HEK293T (cell line): ENCODE data around the gene GXYLT2.

Experiments used
- CTCF ChIA-PET: fragments of 350-600 bp; formaldehyde crosslinking; extraction: SDS; loops from one replicate; lab custom pipeline; 2021; ENCODE audit warnings: antibody characterized with exemption, inconsistent platforms; lab: Yijun Ruan, JAX
- POLR2A ChIA-PET: fragments of 350-600 bp; formaldehyde crosslinking; extraction: SDS; loops from one replicate; lab custom pipeline; 2020; ENCODE audit warnings: antibody characterized with exemption, inconsistent platforms; lab: Yijun Ruan, JAX
- DNase-seq: peaks from one replicate; pipeline ENCODE4 v3.0.0; 2012; ENCODE audit warnings: mixed read lengths; ENCODE audit errors: extremely low spot score
- ARNT ChIP-seq: fragments of 450-650 bp; IDR thresholded peaks from 2 replicates; pipeline ENCODE4 v1.6.1; 2017; ENCODE audit warnings: mild to moderate bottlenecking
- BHLHE40 ChIP-seq: fragments of 450-650 bp; IDR thresholded peaks from 2 replicates; pipeline ENCODE4 v1.6.1; 2016; ENCODE audit warnings: mild to moderate bottlenecking, moderate library complexity, borderline replicate concordance
- CTBP1 ChIP-seq: fragments of 450-650 bp; IDR thresholded peaks from 2 replicates; pipeline ENCODE4 v1.6.1; 2016; ENCODE audit warnings: borderline replicate concordance
- ELF4 ChIP-seq: fragments of 450-650 bp; IDR thresholded peaks from 2 replicates; pipeline ENCODE4 v1.6.1; 2017; ENCODE audit warnings: antibody characterized with exemption
- FOXA1 ChIP-seq: fragments of 450-650 bp; IDR thresholded peaks from 2 replicates; pipeline ENCODE4 v1.6.1; 2016; ENCODE audit warnings: mild to moderate bottlenecking
- FOXK2 ChIP-seq: fragments of 450-650 bp; IDR thresholded peaks from 2 replicates; pipeline ENCODE4 v1.6.1; 2016; ENCODE audit warnings: mild to moderate bottlenecking
- FOXM1 ChIP-seq: fragments of 450-650 bp; IDR thresholded peaks from 2 replicates; pipeline ENCODE4 v1.6.1; 2017; ENCODE audit warnings: mild to moderate bottlenecking, borderline replicate concordance
- HDGF ChIP-seq: fragments of 450-650 bp; IDR thresholded peaks from 2 replicates; pipeline ENCODE4 v1.6.1; 2017; ENCODE audit warnings: antibody characterized with exemption, borderline replicate concordance
- L3MBTL2 ChIP-seq: fragments of 450-650 bp; conservative IDR thresholded peaks from 2 replicates; pipeline ENCODE4 v1.6.1; 2016; ENCODE audit warnings: mild to moderate bottlenecking
- LEF1 ChIP-seq: fragments of 450-650 bp; IDR thresholded peaks from 2 replicates; pipeline ENCODE4 v1.6.1; 2017; ENCODE audit warnings: mild to moderate bottlenecking, borderline replicate concordance
- NFRKB ChIP-seq: fragments of 450-650 bp; IDR thresholded peaks from 2 replicates; pipeline ENCODE4 v1.6.1; 2016; ENCODE audit warnings: mild to moderate bottlenecking, moderate library complexity
- SP1 ChIP-seq: fragments of 450-650 bp; IDR thresholded peaks from 2 replicates; pipeline ENCODE4 v1.6.1; 2017
- SUZ12 ChIP-seq: fragments of 450-650 bp; IDR thresholded peaks from 2 replicates; pipeline ENCODE4 v1.6.1; 2016; ENCODE audit warnings: mild to moderate bottlenecking
- TARDBP ChIP-seq: fragments of 450-650 bp; IDR thresholded peaks from 2 replicates; pipeline ENCODE4 v1.6.1; 2016
- ZNF384 ChIP-seq: fragments of 450-650 bp; IDR thresholded peaks from 2 replicates; pipeline ENCODE4 v1.6.1; 2016
- TF ChIP-seq, protein P1 (sequence below): fragments of 450-650 bp; IDR thresholded peaks from 2 replicates; pipeline ENCODE4 v1.6.1; 2016

The GXYLT2 gene, protein sequence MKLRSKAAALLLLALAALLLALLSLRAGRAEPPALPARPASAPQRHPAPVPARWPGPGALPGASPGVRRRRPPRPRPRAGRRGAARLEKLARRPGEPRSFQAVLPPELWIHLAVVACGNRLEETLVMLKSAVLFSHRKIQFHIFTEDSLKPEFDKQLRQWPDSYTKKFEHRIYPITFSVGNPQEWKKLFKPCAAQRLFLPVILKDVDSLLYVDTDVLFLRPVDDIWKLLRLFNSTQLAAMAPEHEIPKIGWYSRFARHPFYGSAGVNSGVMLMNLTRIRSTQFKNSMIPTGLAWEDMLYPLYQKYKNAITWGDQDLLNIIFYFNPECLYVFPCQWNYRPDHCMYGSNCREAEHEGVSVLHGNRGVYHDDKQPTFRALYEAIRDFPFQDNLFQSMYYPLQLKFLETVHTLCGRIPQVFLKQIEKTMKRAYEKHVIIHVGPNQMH

DNA sequence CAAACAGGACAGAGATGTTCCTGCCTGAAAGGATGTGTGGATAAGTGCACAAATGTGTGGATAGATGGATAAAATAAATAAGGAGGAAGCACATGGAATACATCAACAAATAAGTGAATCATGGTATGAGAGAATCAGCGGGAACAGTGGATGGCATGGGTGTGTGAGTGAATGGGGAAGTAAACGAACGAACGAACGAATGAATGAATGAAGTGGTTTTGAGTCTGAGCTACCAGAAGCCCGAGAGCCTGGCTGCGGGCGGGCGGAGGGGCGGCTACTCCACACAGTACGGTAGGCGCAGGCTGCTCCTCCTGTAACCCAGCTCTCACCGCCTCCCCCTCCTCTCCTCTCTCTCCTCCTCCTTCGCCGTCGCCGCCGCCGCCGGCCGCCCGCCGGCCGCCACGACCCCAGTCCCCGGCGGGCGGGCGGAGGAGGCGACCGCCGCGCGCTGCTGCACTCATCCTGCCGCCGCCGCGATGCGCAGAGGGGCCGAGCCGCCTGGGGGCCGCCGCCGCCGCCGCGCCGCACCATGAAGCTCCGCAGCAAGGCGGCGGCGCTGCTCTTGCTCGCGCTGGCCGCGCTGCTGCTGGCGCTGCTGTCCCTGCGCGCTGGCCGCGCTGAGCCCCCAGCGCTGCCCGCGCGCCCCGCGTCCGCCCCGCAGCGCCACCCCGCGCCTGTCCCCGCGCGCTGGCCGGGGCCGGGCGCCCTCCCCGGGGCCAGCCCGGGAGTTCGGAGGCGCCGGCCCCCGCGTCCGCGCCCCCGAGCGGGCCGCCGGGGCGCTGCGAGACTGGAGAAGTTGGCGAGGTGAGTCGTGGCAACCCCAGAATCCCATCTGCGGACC is at the start of gene GXYLT2:
TSS of gene GXYLT2 (plus strand) at position 342 of the 841 bp plus-strand sequence. CDS start at position 530, 188 bp downstream.
- POLR2A ChIA-PET = interaction anchor here (0.8 to 1.0 kb wide), 5 partner anchors 10 to 349 kb away, joined by 3 to 4 read pairs (median 3); no protein-coding TSS in a partner anchor
- peak; percentile 76 for DNase-seq
- TF ChIP-seq ARNT = 0 out of 2 replicates have a peak, but pooled peaks have one; percentile 21
- 0 out of 2 replicates have a peak, but pooled peaks have one; percentile 50 for TF ChIP-seq FOXM1
- TF ChIP-seq TARDBP = no peak
- no peak for TF ChIP-seq SUZ12
- TF ChIP-seq L3MBTL2 = peak; percentile 45

DNA sequence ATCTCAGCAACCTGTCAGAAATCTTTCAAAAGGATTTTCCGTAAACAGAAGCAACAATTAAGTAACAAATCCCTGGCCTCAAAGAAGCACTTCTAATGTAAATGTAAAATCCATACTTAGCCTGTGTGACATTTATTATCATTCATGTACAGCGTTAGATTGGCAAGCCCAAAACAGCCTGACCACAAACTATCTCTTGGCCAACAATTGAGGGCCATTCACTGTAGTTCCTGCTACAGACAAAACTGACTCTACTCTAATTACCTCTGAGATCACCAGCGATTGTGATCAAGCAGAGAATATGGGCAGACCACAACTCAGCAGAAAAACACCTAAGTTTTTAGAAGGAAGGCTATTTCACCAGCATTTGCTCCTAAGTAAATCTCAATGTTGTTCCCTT is 48.8 kb upstream of the GXYLT2 start:
- ChIA-PET POLR2A (no interaction called here), CTCF (no interaction called here)
- no peak for TF ChIP-seq BHLHE40
- TF ChIP-seq FOXK2 = no peak
- no peak for DNase-seq

More for the DNA sequence above, at the start of gene GXYLT2:
- CTCF ChIA-PET = interaction anchor here (0.6 to 1.8 kb wide), 4 partner anchors 37 to 225 kb away, joined by 3 to 5 read pairs (median 3); no protein-coding TSS in a partner anchor

DNA sequence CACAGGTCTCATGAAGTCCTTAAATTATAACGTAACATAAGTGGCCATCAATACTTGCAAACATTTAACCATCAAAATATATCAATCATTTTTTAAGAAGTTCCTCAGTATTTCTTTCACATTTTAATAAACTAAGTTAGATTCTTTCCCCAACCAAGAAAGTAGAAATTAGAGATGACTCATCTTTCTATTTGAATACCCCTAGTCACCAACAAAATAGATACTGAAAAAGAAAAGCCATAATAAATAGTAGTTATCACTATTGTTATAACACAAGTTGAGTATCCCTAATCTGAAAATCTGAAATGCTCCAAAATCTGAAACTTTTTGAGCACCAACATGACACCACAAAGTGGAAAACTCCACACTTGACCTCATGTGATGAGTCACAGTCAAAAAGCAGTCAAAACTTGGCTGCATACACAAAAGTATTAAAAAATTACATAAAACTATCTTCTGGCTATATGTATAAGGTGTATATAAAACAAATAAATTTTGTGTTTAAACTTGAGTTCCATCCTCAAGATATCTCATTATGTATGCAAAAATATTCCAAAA is 43.3 kb upstream of the GXYLT2 start:
- TF ChIP-seq NFRKB (no peak), SP1 (no peak), LEF1 (no peak), FOXK2 (no peak), ELF4 (no peak), ARNT (no peak), TARDBP (no peak), SUZ12 (no peak), L3MBTL2 (no peak), BHLHE40 (no peak), FOXA1 (no peak), FOXM1 (no peak), CTBP1 (no peak)
- CTCF ChIA-PET = no interaction called here
- POLR2A ChIA-PET = no interaction called here
- DNase-seq = no peak

DNA sequence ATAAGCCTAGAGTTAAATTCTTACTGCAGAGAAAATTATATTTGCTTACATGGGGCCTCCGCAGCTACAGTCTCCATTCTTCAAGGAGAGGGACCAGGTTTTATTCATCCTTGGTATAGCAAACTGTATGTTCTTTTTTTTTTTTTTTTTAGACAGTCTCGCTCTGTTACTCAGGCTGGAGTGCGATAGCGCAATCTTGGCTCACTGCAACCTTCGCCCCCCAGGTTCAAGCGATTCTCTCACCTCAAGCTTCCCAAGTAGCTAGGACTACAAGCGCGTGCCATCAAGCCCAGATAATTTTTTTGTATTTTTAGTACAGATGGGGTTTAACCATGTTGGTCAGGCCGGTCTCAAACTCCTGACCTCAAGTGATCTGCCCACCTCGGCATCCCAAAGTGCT is 41.7 kb upstream of the GXYLT2 start:
- no peak for TF ChIP-seq SP1
- no peak for TF ChIP-seq SUZ12
- TF ChIP-seq ZNF384 = no peak
- TF ChIP-seq HDGF = no peak
- TF ChIP-seq FOXA1 = no peak
- no peak for TF ChIP-seq TARDBP
- ChIA-PET CTCF (interaction anchor here (1.1 kb wide), 1 partner anchor 24 kb away, joined by 7 read pairs; no protein-coding TSS in a partner anchor), POLR2A (no interaction called here)
- no peak for DNase-seq

DNA sequence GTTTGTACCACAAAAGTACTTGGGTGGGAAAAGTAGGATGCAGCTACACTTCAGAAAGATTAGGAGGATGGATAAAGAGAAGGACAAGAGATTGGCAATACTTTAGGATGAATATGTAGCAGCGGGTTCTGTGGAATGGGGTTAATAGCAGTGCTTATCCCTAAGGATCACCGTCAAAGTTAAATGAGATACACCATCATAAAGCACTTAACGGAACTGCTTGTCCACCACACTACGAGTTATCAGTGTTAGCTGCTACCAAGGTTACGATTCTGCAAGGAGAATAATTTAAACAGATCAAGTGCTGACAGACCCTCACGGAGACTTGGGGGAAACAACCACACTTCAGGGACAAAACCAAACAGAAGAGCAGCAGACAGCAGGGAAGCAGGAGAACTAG is 40.6 kb upstream of the GXYLT2 start:
- TF ChIP-seq FOXK2 (no peak), CTBP1 (no peak), ZNF384 (no peak), L3MBTL2 (no peak), HDGF (no peak), SP1 (no peak), SUZ12 (no peak), NFRKB (no peak), ELF4 (no peak), ARNT (no peak), BHLHE40 (no peak), FOXA1 (no peak), LEF1 (no peak)
- TF ChIP-seq, protein P1, sequence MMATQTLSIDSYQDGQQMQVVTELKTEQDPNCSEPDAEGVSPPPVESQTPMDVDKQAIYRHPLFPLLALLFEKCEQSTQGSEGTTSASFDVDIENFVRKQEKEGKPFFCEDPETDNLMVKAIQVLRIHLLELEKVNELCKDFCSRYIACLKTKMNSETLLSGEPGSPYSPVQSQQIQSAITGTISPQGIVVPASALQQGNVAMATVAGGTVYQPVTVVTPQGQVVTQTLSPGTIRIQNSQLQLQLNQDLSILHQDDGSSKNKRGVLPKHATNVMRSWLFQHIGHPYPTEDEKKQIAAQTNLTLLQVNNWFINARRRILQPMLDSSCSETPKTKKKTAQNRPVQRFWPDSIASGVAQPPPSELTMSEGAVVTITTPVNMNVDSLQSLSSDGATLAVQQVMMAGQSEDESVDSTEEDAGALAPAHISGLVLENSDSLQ = no peak
- no peak for DNase-seq
- CTCF ChIA-PET = no interaction called here
- POLR2A ChIA-PET = no interaction called here

DNA sequence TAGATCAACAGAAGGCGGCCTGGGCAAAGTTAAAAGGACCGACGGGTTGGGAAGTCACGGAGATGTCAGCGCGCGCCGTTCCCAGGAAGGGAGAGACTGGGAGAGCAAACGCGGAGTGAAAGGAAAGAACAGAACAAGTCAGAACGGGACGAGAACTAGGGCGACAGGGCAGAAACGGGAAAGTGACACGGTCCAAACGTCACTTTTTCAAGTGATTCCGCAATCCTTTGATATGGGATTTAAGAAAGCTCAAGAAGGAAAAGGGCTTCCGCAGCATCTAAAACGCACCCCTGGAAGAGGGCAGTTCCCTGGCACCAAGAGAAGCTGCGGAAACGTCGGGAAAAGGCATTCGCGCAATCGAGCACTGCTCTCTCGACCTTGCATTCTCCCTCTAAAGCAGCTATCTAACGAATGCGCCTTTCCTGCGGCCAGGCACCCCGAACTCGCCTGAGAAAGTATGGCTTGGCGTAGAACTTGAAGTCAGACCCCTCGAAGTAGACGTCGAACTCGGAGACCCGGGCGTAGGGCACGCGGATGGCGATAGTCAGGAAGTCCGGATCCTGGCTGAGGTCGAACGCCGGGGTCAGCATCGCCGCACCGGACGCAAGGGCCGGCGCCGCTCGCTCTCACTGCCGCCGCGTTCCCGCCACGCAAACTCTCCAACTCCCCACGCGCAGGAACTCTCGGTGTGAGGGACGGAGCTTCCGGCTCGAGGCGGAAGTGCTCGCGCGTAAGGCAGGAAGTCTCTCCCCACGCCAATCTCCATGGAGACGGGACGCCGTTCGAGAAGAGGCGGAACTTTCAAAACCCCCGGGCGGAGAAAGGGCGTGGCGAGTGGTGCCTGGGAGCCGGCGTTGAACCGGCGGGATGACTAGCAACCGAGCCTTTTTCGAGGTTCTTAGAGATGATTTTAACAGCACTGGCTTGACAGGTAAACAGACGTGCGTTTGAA is 39.8 kb upstream of the GXYLT2 start, which contains the start of gene SHQ1:
TSS of gene SHQ1 (minus strand) at position 695 of the 952 bp plus-strand sequence. CDS start at position 590, 105 bp downstream.
- TF ChIP-seq BHLHE40 (no peak), ELF4 (peak; percentile 79; the same call in 1 of the 2 replicates), FOXM1 (no peak), ARNT (no peak), L3MBTL2 (peak; percentile 99), FOXK2 (no peak), LEF1 (no peak), FOXA1 (no peak)
- TF ChIP-seq, protein P1 = no peak
- CTCF ChIA-PET = no interaction called here
- POLR2A ChIA-PET = no interaction called here
- DNase-seq = peak; percentile 94
